Mesodermal cell (in vitro differentiated cells): Measurements from ENCODE around the gene VRK2. TPM values are rescaled to one million over a fixed set of nuclear protein-coding genes. Genes with fewer than 3 reads are reported as not detected.

ENCODE experiments used
- H3K27ac ChIP-seq: 2 replicates; pipeline ENCODE4 v1.7.0; 2013; ENCODE audit warnings: mild to moderate bottlenecking, low read depth, low read length, moderate library complexity; ENCODE audit not compliant: severe bottlenecking
- H3K36me3 ChIP-seq: 2 replicates; pipeline ENCODE4 v1.7.1; 2013; ENCODE audit warnings: mild to moderate bottlenecking, low read length, moderate library complexity; ENCODE audit not compliant: control insufficient read depth, insufficient read depth
- H3K4me1 ChIP-seq: one replicate; pipeline ENCODE4 v1.7.1; 2013; ENCODE audit warnings: mild to moderate bottlenecking, low read length; ENCODE audit not compliant: insufficient read depth, control insufficient read depth, poor library complexity, severe bottlenecking
- H3K4me3 ChIP-seq: 2 replicates; pipeline ENCODE4 v1.7.0; 2013; ENCODE audit warnings: low read length, control low read depth, mild to moderate bottlenecking; ENCODE audit not compliant: insufficient read depth, poor library complexity, severe bottlenecking; ENCODE audit errors: extremely low read depth
- H3K9me3 ChIP-seq: 2 replicates; pipeline ENCODE4 v1.7.1; 2013; ENCODE audit warnings: mild to moderate bottlenecking, low read length, moderate library complexity; ENCODE audit not compliant: control insufficient read depth
- WGBS, 2 experiments: methylation state at CpG; one replicate each; pipeline ENCODE4 v1.1.5; 2013; ENCODE audit warnings: missing lambda C conversion rate in 2 of 2; ENCODE audit not compliant: insufficient coverage in 2 of 2; 5-methylcytosine and 5-hydroxymethylcytosine counted together
- polyA plus RNA-seq, 2 experiments: library from polyadenylated mRNA; stranded (reverse); fragments of 50-300 nt; gene quantifications; one replicate each; pipeline ENCODE4 v1.2.3, GENCODE V29; 2013

The VRK2 gene
- polyA plus RNA-seq (2013, experiment 1 of 2) = 15.4 TPM
- 19.4 TPM for polyA plus RNA-seq (2013, experiment 2 of 2)

- Histone ChIP-seq H3K9me3 (no peaks in the 10 kb centered on the region), H3K36me3 (no peaks in the 10 kb centered on the region), H3K27ac (peak within 1 kb of the TSS; percentile 87), H3K4me1 (no peaks in the 10 kb centered on the region), H3K4me3 (peak within 1 kb of the TSS; percentile 66)
- 1 to 2% methylated on average over 62 to 65 of the region's 76 CpGs for WGBS, 2 experiments
Observed at GRCh38 chr2:58046585-58047372, at the start of gene VRK2. Gene VRK2 (plus strand): TSS chr2:58046806. CDS start chr2:58048832, 2,026 bp downstream.

- no peak overlapping the region for H3K4me3 ChIP-seq
- no peaks in the 10 kb centered on the region for H3K9me3 ChIP-seq
- no peaks in the 10 kb centered on the region for H3K36me3 ChIP-seq
- no peak overlapping the region for H3K27ac ChIP-seq
- no peaks in the 10 kb centered on the region for H3K4me1 ChIP-seq
- 83 to 100% methylated on average over 1 of the region's 2 CpGs for WGBS, 2 experiments
Observed at GRCh38 chr2:58006256-58006951, 40.2 kb upstream of the VRK2 start.

GRCh38 chr2:58006952-58007284 is 39.7 kb upstream of the VRK2 start:
- H3K9me3 ChIP-seq = no peaks in the 10 kb centered on the region
- H3K27ac ChIP-seq = no peak overlapping the region
- H3K36me3 ChIP-seq = no peaks in the 10 kb centered on the region
- H3K4me1 ChIP-seq = no peaks in the 10 kb centered on the region
- no peak overlapping the region for H3K4me3 ChIP-seq
- 86 to 100% methylated on average over 1 of the region's 1 CpG for WGBS, 2 experiments

DNA sequence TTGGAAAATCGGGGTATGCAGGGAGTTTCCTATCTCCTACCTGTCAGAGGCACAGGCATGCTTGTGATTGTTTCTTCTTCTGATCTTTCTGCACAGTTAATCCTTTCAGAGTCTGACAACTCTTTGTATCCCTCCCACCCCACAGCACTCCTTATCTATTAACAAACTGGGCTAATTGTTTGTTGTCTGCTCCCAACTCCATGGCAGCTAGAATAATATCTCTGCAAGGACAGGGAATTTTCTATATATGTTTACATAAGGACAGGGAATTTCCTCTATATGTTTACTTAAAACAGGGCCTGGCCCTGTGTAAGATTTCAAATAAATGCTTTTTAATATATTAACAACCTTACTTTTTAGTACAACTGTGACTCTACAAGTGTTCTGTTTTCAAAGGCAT is 36.0 kb upstream of the VRK2 start:
- 86% methylated on average over 1 of the region's 1 CpG; no CpG with 5 or more reads in 1 of the 2 experiments for WGBS, 2 experiments
- no peaks in the 10 kb centered on the region for H3K36me3 ChIP-seq
- no peaks in the 10 kb centered on the region for H3K4me1 ChIP-seq
- H3K4me3 ChIP-seq = no peak overlapping the region
- no peak overlapping the region for H3K27ac ChIP-seq
- H3K9me3 ChIP-seq = no peaks in the 10 kb centered on the region

DNA sequence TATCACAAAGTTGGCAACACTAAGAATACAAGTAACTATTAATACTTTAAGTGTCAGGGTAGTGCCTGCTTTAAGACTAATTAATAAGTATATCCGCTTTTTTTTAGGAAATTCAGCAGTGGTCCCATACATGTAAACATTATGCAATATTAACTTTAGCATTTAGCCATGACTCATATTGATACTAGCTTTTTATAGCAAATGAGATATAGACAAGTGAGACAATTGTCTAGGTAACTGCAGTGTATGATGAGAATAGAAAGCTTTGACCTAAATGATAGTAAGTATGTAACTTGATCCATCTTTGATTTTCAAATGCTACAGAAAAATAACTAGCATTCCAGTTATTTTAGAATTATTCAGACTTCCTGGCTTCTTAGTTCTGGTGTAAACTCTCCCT is 27.4 kb upstream of the VRK2 start:
- Histone ChIP-seq H3K9me3 (no peaks in the 10 kb centered on the region), H3K4me1 (no peaks in the 10 kb centered on the region), H3K27ac (no peak overlapping the region), H3K4me3 (no peak overlapping the region), H3K36me3 (no peaks in the 10 kb centered on the region)
- no CpG with 5 or more reads among the region's 1 CpG for WGBS, 2 experiments

- WGBS, 2 experiments = 44% methylated on average over 1 of the region's 2 CpGs; no CpG with 5 or more reads in 1 of the 2 experiments
- no peaks in the 10 kb centered on the region for H3K9me3 ChIP-seq
- H3K4me3 ChIP-seq = no peak overlapping the region
- no peaks in the 10 kb centered on the region for H3K36me3 ChIP-seq
- no peak overlapping the region for H3K27ac ChIP-seq
- H3K4me1 ChIP-seq = no peaks in the 10 kb centered on the region
Observed at GRCh38 chr2:58025150-58025933, 21.3 kb upstream of the VRK2 start.

DNA sequence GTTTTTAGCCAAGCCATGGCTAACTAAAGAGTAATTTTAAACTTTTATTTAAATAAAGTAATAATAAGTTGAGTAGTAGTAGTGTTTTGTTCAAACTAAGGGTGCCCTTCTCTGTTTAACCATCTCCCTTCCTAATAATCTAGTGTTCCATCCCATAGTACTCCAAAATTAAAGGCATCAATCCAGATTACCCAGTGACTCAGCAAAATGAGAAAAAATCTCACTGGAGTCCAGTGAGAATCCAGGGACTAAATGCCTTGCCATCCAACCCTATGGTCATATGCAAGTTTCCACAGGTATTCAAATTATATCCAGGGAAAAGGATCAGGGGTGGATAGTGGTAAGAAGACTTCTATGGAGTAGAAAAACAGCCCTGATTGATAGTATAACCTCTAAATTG is 19.6 kb upstream of the VRK2 start:
- no peak overlapping the region for H3K4me3 ChIP-seq
- no peaks in the 10 kb centered on the region for H3K36me3 ChIP-seq
- H3K27ac ChIP-seq = no peak overlapping the region
- no peaks in the 10 kb centered on the region for H3K4me1 ChIP-seq
- no peaks in the 10 kb centered on the region for H3K9me3 ChIP-seq

GRCh38 chr2:58030771-58031170 is 15.8 kb upstream of the VRK2 start:
- H3K9me3 ChIP-seq = no peaks in the 10 kb centered on the region
- no peaks in the 10 kb centered on the region for H3K36me3 ChIP-seq
- no peak overlapping the region for H3K4me3 ChIP-seq
- 92 to 100% methylated on average over 1 of the region's 1 CpG for WGBS, 2 experiments
- H3K27ac ChIP-seq = no peak overlapping the region
- H3K4me1 ChIP-seq = no peaks in the 10 kb centered on the region

- Histone ChIP-seq H3K27ac (no peak overlapping the region), H3K4me1 (no peaks in the 10 kb centered on the region), H3K9me3 (no peaks in the 10 kb centered on the region), H3K36me3 (no peaks in the 10 kb centered on the region), H3K4me3 (no peak overlapping the region)
- 88 to 100% methylated on average over 1 of the region's 3 CpGs for WGBS, 2 experiments
Observed at GRCh38 chr2:58032016-58032763, 14.4 kb upstream of the VRK2 start.

DNA sequence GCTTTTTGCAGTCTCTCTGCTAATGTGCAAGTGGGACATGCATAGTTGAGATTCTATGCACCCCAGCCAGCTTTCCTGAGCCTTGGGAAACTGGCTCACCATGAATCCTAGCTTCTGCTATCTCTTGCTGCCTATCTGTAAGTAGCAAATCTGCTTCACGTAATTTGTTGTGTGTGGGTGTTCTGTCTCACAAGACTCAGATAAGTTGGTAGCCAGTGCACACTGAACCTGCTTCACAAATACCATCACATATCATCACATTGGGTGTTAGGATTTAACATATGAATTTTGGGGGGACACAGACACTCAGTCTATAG is 13.9 kb upstream of the VRK2 start:
- WGBS, 2 experiments = no CpG with 5 or more reads among the region's 1 CpG
- Histone ChIP-seq H3K4me1 (no peaks in the 10 kb centered on the region), H3K36me3 (no peaks in the 10 kb centered on the region)

More for the DNA sequence above, 13.9 kb upstream of the VRK2 start:
- Histone ChIP-seq H3K27ac (no peak overlapping the region), H3K9me3 (no peaks in the 10 kb centered on the region), H3K4me3 (no peak overlapping the region)
